Measurements from ENCODE around the gene SLC1A3.
"Not testable (repeated sequence)": the region's sequence is repeated elsewhere in the genome, so short reads cannot be mapped to it uniquely, and the experiment has no call there.

Gene SLC1A3

GRCh38 chr5:36630201-36631145 is 24.1 kb downstream of the SLC1A3 start:
- DNase-seq (ENCODE audit: low read depth): no peak

GRCh38 chr5:36631154-36631553 is 24.7 kb downstream of the SLC1A3 start:
- no peak for DNase-seq (ENCODE audit: low read depth)

GRCh38 chr5:36631620-36632362 is 25.4 kb downstream of the SLC1A3 start:
- DNase-seq (ENCODE audit: low read depth): no peak

- no peak for DNase-seq (ENCODE audit: low read depth)
Measured at GRCh38 chr5:36632363-36632664, 25.9 kb downstream of the SLC1A3 start.

- DNase-seq (ENCODE audit: low read depth): no peak
Measured at GRCh38 chr5:36635721-36636390, 29.4 kb downstream of the SLC1A3 start.

- DNase-seq (ENCODE audit: low read depth): no peak
Measured at GRCh38 chr5:36637101-36637500, 30.7 kb downstream of the SLC1A3 start.

GRCh38 chr5:36637516-36637915 is 31.1 kb downstream of the SLC1A3 start:
- DNase-seq (ENCODE audit: low read depth): no peak

- DNase-seq (ENCODE audit: low read depth): no peak
Measured at GRCh38 chr5:36638056-36638455, 31.6 kb downstream of the SLC1A3 start.

GRCh38 chr5:36640949-36641348 is 34.5 kb downstream of the SLC1A3 start:
- no peak for DNase-seq (ENCODE audit: low read depth)

- DNase-seq (ENCODE audit: low read depth): no peak
Measured at GRCh38 chr5:36641431-36641830, 35.0 kb downstream of the SLC1A3 start.

- DNase-seq (ENCODE audit: low read depth): no peak
Measured at GRCh38 chr5:36642089-36642488, 35.7 kb downstream of the SLC1A3 start.

GRCh38 chr5:36643162-36643561 is 36.8 kb downstream of the SLC1A3 start:
- DNase-seq (ENCODE audit: low read depth): no peak

GRCh38 chr5:36643841-36644240 is 37.4 kb downstream of the SLC1A3 start:
- DNase-seq (ENCODE audit: low read depth): not testable (repeated sequence)

GRCh38 chr5:36644727-36645126 is 38.3 kb downstream of the SLC1A3 start:
- DNase-seq (ENCODE audit: low read depth): peak; percentile 50

GRCh38 chr5:36646100-36646499 is 39.7 kb downstream of the SLC1A3 start:
- DNase-seq (ENCODE audit: low read depth): no peak

- peak; percentile 34 for DNase-seq (ENCODE audit: low read depth)
Measured at GRCh38 chr5:36646507-36647023, 40.2 kb downstream of the SLC1A3 start.

GRCh38 chr5:36647046-36647445 is 40.6 kb downstream of the SLC1A3 start:
- no peak for DNase-seq (ENCODE audit: low read depth)

- DNase-seq (ENCODE audit: low read depth): no peak
Measured at GRCh38 chr5:36648426-36648825, 42.0 kb downstream of the SLC1A3 start.

GRCh38 chr5:36651761-36652685 is 45.6 kb downstream of the SLC1A3 start:
- DNase-seq (ENCODE audit: low read depth): no peak

- no peak for DNase-seq (ENCODE audit: low read depth)
Measured at GRCh38 chr5:36653044-36653705, 46.8 kb downstream of the SLC1A3 start.

- DNase-seq (ENCODE audit: low read depth): no peak
Measured at GRCh38 chr5:36654564-36654963, 48.2 kb downstream of the SLC1A3 start.
